Ovary (tissue), 9 donors: ENCODE results near the gene RNF151. TPM values are rescaled to one million over a fixed set of nuclear protein-coding genes. Genes with fewer than 3 reads are reported as not detected.

ENCODE experiments used
- DNase-seq, 5 donors: peaks; one replicate each; pipeline ENCODE4 v3.0.0-alpha.2; 2019 to 2020
- H3K27ac ChIP-seq, 2 donors: fragments of 200-600 bp; one replicate each; pipeline versions ENCODE4 v1.5.1 to v1.8.0; 2019 to 2022
- H3K27me3 ChIP-seq: fragments of 200-600 bp; one replicate; pipeline ENCODE4 v1.8.0; 2022
- H3K36me3 ChIP-seq: fragments of 200-600 bp; sonication (generic); one replicate; pipeline ENCODE4 v1.5.1; 2019
- H3K4me1 ChIP-seq: one replicate; pipeline ENCODE4 v1.8.1; 2013; ENCODE audit warnings: mild to moderate bottlenecking, moderate library complexity; ENCODE audit not compliant: insufficient read depth
- H3K4me3 ChIP-seq: fragments of 200-600 bp; sonication (generic); one replicate; pipeline ENCODE4 v1.5.1; 2017
- H3K9me3 ChIP-seq, 2 donors: fragments of 200-600 bp in 1 of 2; sonication (generic) in 1 of 2; one replicate each; pipeline versions ENCODE4 v1.5.1 to v1.8.1; 2013 to 2019; ENCODE audit warnings: mild to moderate bottlenecking in 1 of 2, moderate library complexity in 1 of 2
- CTCF ChIP-seq, 3 donors: fragments of 450-650 bp in 2 of 3; fragments of 200-600 bp in 1 of 3; IDR thresholded peaks; one replicate each; pipeline versions ENCODE4 v1.5.1 to v1.8.0; 2016 to 2022; ENCODE audit warnings: antibody characterized with exemption in 3 of 3, mild to moderate bottlenecking in 1 of 3
- EP300 ChIP-seq: sonication (generic); formaldehyde crosslinking; IDR thresholded peaks from one replicate; pipeline ENCODE4 v1.6.1; 2017; ENCODE audit warnings: antibody characterized with exemption
- POLR2A ChIP-seq: fragments of 450-650 bp; IDR thresholded peaks from one replicate; pipeline ENCODE4 v1.6.1; 2017; ENCODE audit warnings: antibody characterized with exemption, mild to moderate bottlenecking, moderate library complexity
- WGBS, 3 donors: extraction: QIAGEN DNeasy Blood & Tissue Kit in 1 of 3; methylation state at CpG; one replicate each; pipeline versions ENCODE4 v1.1.5 to v1.1.7; 2013 to 2017; 5-methylcytosine and 5-hydroxymethylcytosine counted together
- intact Hi-C, 4 donors: fragments of 100-400 bp; cut with DNase I; formaldehyde crosslinking; loops; one replicate each; pipeline versions ENCODE4 v1.11.0 to v1.15.1; 2022 to 2023
- polyA plus RNA-seq, 2 donors: library from polyadenylated mRNA; stranded (reverse); fragments of 200-250 nt in 1 of 2; fragments of 350-450 nt in 1 of 2; fragmentation: Illumina TruSeq in 1 of 2; extraction: RNeasy Lipid Tissue Mini Kit (QIAGEN cat#74804) in 1 of 2; gene quantifications; one replicate each; pipeline ENCODE4 v1.2.3, GENCODE V29; 2013 to 2014
- total RNA-seq, 7 donors: library from RNA; depleted of rRNA in 2 of 7; stranded (reverse); fragments of >200 nt in 2 of 7; fragmentation: NEBNext Ultra II Directional in 3 of 7; extraction: Animal tissue kit (Norgen Biotek cat#: 25700) in 3 of 7; gene quantifications; one replicate each; pipeline versions ENCODE4 v1.1.0 to v1.2.4, GENCODE V29; 2016 to 2023
- donor health status: DM: no; HTN: no; CAD: no; lungs with moderate emphysema.
- donor health status: DM: no; HTN: no; CAD: no.
- donor health status: Bipolar disorder and iron deficiency.
- donor health status: DM: yes; HTN: yes; CAD: no.
- donor health status: DM: no; HTN: no; CAD: no.
- donor health status: DM: yes; HTN: yes; CAD: no.

Gene RNF151
- total and polyA plus RNA-seq, 9 donors: 0.32 TPM; not detected in 8

- peak in 2 of 5 donors; percentile 34 to 41 for DNase-seq
- Histone ChIP-seq H3K36me3 (no peaks in the 10 kb centered on the region), H3K4me1 (peaks cover 10% of the 10 kb centered on the region), H3K27ac (no peak overlapping the region), H3K4me3 (no peak overlapping the region), H3K27me3 (no peaks in the 10 kb centered on the region), H3K9me3 (no peaks in the 10 kb centered on the region)
- TF ChIP-seq EP300: no peak
- TF ChIP-seq POLR2A: no peak
- no peak for TF ChIP-seq CTCF (IDR thresholded peaks at IDR 0.05)
- intact Hi-C loops: no loop called here
- WGBS, 3 donors: 86 to 94% (median 88%) methylated on average over 38 to 42 of the region's 42 CpGs
These were observed 7.8 kb downstream of the RNF151 start for GRCh38 chr16:1974157-1975070.

- TF ChIP-seq CTCF (IDR thresholded peaks at IDR 0.05) (no peak), EP300 (no peak), POLR2A (no peak)
- H3K36me3 ChIP-seq: no peaks in the 10 kb centered on the region
- intact Hi-C loops: no loop called here
- no peaks in the 10 kb centered on the region for H3K9me3 ChIP-seq
- no peak overlapping the region for H3K27ac ChIP-seq
- 88 to 91% (median 91%) methylated on average over 33 of the region's 33 CpGs for WGBS, 3 donors
- no peak overlapping the region for H3K4me3 ChIP-seq
- H3K4me1 ChIP-seq: peaks cover 10% of the 10 kb centered on the region
- DNase-seq: peak in 1 of 5 donors; percentile 41
- H3K27me3 ChIP-seq: peaks cover 2% of the 10 kb centered on the region
These were observed 9.0 kb downstream of the RNF151 start for GRCh38 chr16:1975432-1976215.

GRCh38 chr16:1976216-1976520 is 9.5 kb downstream of the RNF151 start:
- Histone ChIP-seq H3K4me1 (peaks cover 6% of the 10 kb centered on the region), H3K27ac (no peak overlapping the region), H3K36me3 (no peaks in the 10 kb centered on the region), H3K4me3 (no peak overlapping the region), H3K27me3 (peaks cover 3% of the 10 kb centered on the region), H3K9me3 (no peaks in the 10 kb centered on the region)
- no peak for DNase-seq
- intact Hi-C loops: no loop called here
- no peak for TF ChIP-seq POLR2A
- TF ChIP-seq EP300: no peak
- no peak for TF ChIP-seq CTCF (IDR thresholded peaks at IDR 0.05)
- WGBS, 3 donors: 92 to 95% (median 93%) methylated on average over 8 of the region's 8 CpGs

GRCh38 chr16:1976951-1977874 is 10.6 kb downstream of the RNF151 start:
- peaks cover 6% of the 10 kb centered on the region for H3K4me1 ChIP-seq
- DNase-seq: no peak
- no peaks in the 10 kb centered on the region for H3K9me3 ChIP-seq
- H3K36me3 ChIP-seq: no peaks in the 10 kb centered on the region
- TF ChIP-seq POLR2A: no peak
- no peak for TF ChIP-seq EP300
- no peak for TF ChIP-seq CTCF (IDR thresholded peaks at IDR 0.05)
- H3K27ac ChIP-seq: no peak overlapping the region
- WGBS, 3 donors: 88 to 89% (median 89%) methylated on average over 29 to 33 of the region's 33 CpGs
- intact Hi-C loops: no loop called here
- H3K27me3 ChIP-seq: peaks cover 3% of the 10 kb centered on the region
- H3K4me3 ChIP-seq: no peak overlapping the region
